Measurements from ENCODE around the gene ZAR1L.

DNA sequence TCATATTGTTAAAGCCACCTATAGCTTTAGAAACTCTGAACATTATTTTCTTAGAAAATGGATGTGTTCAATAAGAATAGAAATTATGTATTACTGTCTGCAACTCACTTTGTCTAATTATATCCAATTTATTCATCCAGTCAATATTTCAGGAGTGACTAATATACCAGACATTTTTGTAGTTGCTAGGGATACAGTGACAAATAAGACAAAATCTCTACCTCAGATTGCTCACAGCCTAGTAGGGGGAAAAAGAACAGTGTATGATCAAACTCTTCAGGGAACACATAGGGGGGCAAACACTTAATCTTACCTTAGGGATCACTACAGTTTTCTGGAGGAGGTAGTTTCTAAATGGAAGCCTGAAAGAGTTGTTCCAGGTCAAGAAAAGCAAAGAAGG, 8.7 kb upstream of the ZAR1L start:
- TF ChIP-seq CTCF (conservative IDR thresholded peaks at IDR 0.05; ENCODE audit: low read length) = no peak
- TF ChIP-seq EZH2phosphoT487 (IDR thresholded peaks at IDR 0.05; ENCODE audit: borderline replicate concordance) = no peak

All from Loucy (cell line).